AML-193 (cell line): Measurements from ENCODE around the gene FAM98C.
"Not testable (repeated sequence)": the region's sequence is repeated elsewhere in the genome, so short reads cannot be mapped to it uniquely, and the experiment has no call there.

Source experiments
- DNase-seq, 2 experiments: peaks; one replicate each; lab custom pipeline; 2025; lab: John Stamatoyannopoulos, UW

FAM98C gene

GRCh38 chr19:38399081-38399480 is 3.8 kb upstream of the FAM98C start:
- no peak for DNase-seq

GRCh38 chr19:38399537-38399936 is 3.4 kb upstream of the FAM98C start:
- DNase-seq, result no peak

- DNase-seq, result no peak
Observed at GRCh38 chr19:38400361-38400760, 2.5 kb upstream of the FAM98C start.

GRCh38 chr19:38401148-38401547 is 1.7 kb upstream of the FAM98C start:
- DNase-seq, result no peak

GRCh38 chr19:38402623-38402966 is 298 bp upstream of the FAM98C start:
- no peak for DNase-seq

GRCh38 chr19:38404858-38405257 is 2.0 kb downstream of the FAM98C start:
- no peak for DNase-seq

- DNase-seq, result no peak
Observed at GRCh38 chr19:38405276-38405675, 2.4 kb downstream of the FAM98C start.

- DNase-seq, result no peak
Observed at GRCh38 chr19:38409631-38410133, 6.8 kb downstream of the FAM98C start.

GRCh38 chr19:38410407-38410806 is 7.5 kb downstream of the FAM98C start:
- not testable (repeated sequence) for DNase-seq

- DNase-seq, result no peak
Observed at GRCh38 chr19:38411041-38411712, 8.3 kb downstream of the FAM98C start.

GRCh38 chr19:38411898-38412297 is 9.0 kb downstream of the FAM98C start:
- not testable (repeated sequence) for DNase-seq

GRCh38 chr19:38412491-38412890 is 9.6 kb downstream of the FAM98C start:
- DNase-seq, result no peak

- no peak for DNase-seq
Observed at GRCh38 chr19:38412961-38413360, 10.1 kb downstream of the FAM98C start.

GRCh38 chr19:38413416-38413815 is 10.5 kb downstream of the FAM98C start:
- no peak for DNase-seq

- no peak for DNase-seq
Observed at GRCh38 chr19:38417146-38417543, 14.3 kb downstream of the FAM98C start.

GRCh38 chr19:38417544-38418506 is 14.9 kb downstream of the FAM98C start:
- peak; percentile 71 to 83 for DNase-seq

- DNase-seq, result no peak
Observed at GRCh38 chr19:38420935-38421334, 18.0 kb downstream of the FAM98C start.

- no peak for DNase-seq
Observed at GRCh38 chr19:38421856-38422255, 19.0 kb downstream of the FAM98C start.

GRCh38 chr19:38422438-38422837 is 19.5 kb downstream of the FAM98C start:
- no peak for DNase-seq

- DNase-seq, result no peak
Observed at GRCh38 chr19:38424272-38424671, 21.4 kb downstream of the FAM98C start.

- DNase-seq, result no peak
Observed at GRCh38 chr19:38425222-38425809, 22.4 kb downstream of the FAM98C start.

GRCh38 chr19:38425810-38426466 is 23.0 kb downstream of the FAM98C start, which contains the start of gene RASGRP4:
TSS of gene RASGRP4 (minus strand) at chr19:38426219. CDS start at chr19:38426091, 128 bp downstream.
- DNase-seq, result peak; percentile 61 to 64
